Right ventricle myocardium inferior (tissue), 1 donor: ENCODE data around the gene ISLR2. TPM values are rescaled to one million over a fixed set of nuclear protein-coding genes. Genes with fewer than 3 reads are reported as not detected.
A peak's percentile ranks its signal among the peaks of the same experiment; 100 is the strongest.
"Not testable (repeated sequence)": the region's sequence is repeated elsewhere in the genome, so short reads cannot be mapped to it uniquely, and the experiment has no call there.

Experiments used
- ATAC-seq: fragments of 200-7000 bp; cut with Tn5 transposase; one replicate; pipeline ENCODE4 v1.9.1; 2020; ENCODE audit warnings: mild to moderate bottlenecking, moderate library complexity
- DNase-seq: peaks from one replicate; pipeline ENCODE4 v3.0.0; 2021; ENCODE audit errors: missing footprints
- intact Hi-C: fragments of 100-400 bp; cut with DNase I; formaldehyde crosslinking; loops from one replicate; pipeline ENCODE4 v1.11.0; 2022
- total RNA-seq: library from RNA; stranded (reverse); fragmentation: NEBNext Ultra II Directional; extraction: Animal tissue kit (Norgen Biotek cat#: 25700); gene quantifications from one replicate; pipeline ENCODE4 v1.2.1, GENCODE V29; 2021
- donor health status: DM: no; HTN: yes; CAD: no; lungs with severe emphysema.

ISLR2 gene
- total RNA-seq, 1 donor from 2014 or later = 1.3 TPM

GRCh38 chr15:74144153-74144775 is 13.9 kb downstream of the ISLR2 start:
- ATAC-seq = peak; percentile 16
- DNase-seq = no peak
- intact Hi-C loops = no loop called here

DNA sequence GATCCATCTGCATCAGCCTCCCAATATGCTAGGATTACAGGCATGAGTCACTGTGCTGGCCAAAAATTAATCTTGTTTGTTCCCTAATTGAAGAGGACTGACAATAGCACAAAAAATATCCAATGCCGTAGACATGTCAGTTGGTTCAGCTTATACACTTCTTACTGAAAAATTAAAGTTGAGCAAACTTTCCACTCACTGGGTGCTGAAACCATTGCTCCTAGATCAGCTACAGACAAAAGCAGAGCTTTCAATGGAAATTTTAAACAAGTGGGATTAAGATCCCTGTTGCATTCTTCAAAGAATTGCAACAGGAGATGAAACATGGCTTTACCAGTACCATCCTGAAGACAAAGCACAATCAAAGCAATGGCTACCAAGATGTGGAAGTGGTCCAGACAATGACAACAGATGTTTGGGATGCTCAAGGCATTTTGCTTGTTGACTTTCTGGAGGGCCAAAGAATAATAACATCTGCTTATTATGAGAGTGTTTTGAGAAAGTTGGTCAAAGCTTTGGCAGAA is 16.0 kb downstream of the ISLR2 start:
- ATAC-seq (no peak), DNase-seq (no peak)
- intact Hi-C loops = no loop called here

DNA sequence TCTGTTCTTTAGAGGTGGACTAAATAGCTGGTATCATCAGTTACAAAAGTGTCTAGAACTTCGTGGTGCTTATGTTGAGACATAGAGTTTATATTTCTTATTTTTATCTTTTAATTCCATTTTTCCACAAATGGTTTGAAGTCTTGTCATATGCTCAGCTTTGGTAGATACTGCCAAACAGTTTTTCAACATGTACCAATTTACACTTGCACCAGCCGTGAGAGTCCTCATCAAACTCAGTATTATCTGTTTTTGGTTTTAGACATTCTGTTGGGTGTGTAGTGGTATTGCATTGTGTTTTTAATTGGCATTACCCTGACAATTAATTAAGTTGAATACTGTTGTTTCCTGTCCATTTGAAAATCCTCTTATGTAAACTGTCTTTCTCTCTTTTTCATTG is 16.7 kb downstream of the ISLR2 start:
- ATAC-seq (no peak), DNase-seq (no peak)
- intact Hi-C loops = no loop called here

DNA sequence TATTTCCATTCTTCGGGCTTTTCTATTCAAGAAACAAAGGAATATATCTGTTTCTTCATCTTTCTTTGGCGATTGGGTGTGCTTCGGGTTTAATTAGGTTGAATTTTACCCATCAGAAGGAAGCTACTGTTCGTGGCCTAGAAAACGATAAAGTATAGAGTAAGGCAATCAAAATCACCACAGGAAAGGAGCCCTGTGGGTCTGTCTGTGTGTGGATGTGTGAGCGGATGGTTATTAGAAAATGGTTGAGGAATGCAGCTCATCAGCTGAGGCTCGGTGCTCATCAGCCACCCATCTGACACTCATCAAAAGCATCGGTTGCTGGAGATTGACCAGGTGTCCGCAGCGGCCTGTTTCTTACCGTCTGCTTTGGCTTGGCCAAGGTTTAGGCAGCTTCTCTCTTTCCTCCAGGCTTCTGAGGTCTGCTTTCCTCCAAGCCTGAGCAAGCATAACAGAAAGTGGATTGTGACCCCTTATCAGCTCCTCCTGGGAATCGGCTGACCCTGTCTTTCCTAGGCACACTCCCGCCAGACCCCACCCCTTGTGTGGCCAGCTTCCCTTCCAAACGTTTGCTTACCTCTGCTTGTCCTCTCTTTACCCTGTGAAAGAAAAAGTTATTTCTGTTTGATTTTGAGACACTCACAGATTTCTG is 25.5 kb downstream of the ISLR2 start:
- DNase-seq (no peak), ATAC-seq (no peak)
- intact Hi-C loops = no loop called here

DNA sequence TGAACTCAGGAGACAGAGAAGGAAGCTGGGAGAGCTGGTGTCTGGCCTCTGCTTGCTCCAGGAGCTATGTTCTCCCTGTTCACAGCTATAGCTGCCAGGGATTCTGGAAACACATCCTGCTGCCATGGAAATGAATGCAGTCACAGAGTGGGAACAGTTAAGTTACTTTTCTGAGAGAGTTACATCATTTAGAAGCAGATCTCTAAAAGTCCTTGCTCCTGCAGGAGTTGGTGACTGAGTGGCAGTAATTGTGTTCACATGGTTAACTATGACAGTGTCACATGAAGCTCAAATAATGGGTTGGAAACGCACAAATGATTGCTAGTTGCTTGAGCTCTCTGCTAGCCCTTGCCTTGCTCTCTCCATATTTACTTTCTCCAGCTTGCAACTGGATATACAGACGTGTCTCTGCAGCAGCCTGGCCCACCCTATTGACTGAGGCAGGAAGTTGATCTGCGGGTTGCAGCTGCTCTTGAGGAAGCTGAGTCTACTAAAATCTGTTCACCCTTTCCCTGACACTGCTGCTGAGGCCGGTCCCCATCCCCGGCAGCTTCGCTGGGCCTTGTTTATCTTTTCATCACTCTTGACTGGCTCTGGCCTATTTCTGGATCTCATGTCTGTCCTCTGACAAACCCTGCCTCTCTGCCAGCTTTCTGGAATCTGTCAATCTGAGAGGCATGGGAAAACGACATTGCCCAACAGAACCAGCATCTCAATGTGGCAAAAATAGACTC is 26.5 kb downstream of the ISLR2 start:
- intact Hi-C loops = loop anchor here (1.0 kb wide), 1 partner anchor 94 kb away; no protein-coding TSS in a partner anchor
- ATAC-seq (peak; percentile 82), DNase-seq (no peak)

GRCh38 chr15:74157868-74158827 is 27.8 kb downstream of the ISLR2 start:
- ATAC-seq (no peak), DNase-seq (no peak)
- intact Hi-C loops = loop anchor here (1.0 kb wide), 1 partner anchor 93 kb away; no protein-coding TSS in a partner anchor

- intact Hi-C loops = no loop called here
- ATAC-seq = no peak
- DNase-seq = no peak
Measured at GRCh38 chr15:74158855-74159650, 28.7 kb downstream of the ISLR2 start.

- no peak for ATAC-seq
- DNase-seq = no peak
- intact Hi-C loops = no loop called here
Measured at GRCh38 chr15:74159773-74160172, 29.4 kb downstream of the ISLR2 start.

DNA sequence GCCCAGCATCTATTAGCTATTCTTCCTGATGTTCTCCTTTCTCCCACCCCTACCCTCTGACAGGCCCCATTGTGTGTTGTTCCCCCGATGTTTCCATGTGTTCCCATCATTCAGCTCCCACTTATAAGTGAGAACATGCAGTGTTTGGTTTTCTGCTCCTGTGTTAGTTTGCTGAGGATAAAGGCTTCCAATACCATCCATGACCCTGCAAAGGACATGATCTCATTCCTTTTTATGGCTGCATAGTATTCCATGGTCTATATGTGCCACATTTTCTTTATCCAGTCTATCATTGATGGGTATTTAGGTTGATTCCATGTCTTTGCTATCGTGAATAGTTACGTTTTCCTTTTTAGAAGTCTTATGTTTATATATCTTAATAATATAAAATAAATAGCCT is 30.0 kb downstream of the ISLR2 start:
- DNase-seq, ATAC-seq, intact Hi-C loops: not testable (repeated sequence)

DNA sequence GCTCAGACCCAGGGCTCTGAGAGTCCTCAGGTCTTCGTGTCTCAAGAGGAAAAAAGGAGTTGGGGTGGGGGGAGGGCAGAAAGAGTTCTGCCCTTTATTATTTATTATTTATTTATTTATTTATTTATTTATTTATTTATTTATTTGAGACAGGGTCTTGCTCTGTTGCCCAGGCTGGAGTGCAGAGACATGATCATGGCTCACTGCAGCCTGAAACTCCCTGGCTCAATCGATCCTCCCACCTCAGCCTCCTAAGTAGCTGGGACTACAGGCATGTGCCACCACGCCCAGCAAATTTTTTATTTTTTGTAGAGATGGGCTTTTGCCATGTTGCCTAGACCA is 31.8 kb downstream of the ISLR2 start:
- intact Hi-C loops, DNase-seq, ATAC-seq: not testable (repeated sequence)

DNA sequence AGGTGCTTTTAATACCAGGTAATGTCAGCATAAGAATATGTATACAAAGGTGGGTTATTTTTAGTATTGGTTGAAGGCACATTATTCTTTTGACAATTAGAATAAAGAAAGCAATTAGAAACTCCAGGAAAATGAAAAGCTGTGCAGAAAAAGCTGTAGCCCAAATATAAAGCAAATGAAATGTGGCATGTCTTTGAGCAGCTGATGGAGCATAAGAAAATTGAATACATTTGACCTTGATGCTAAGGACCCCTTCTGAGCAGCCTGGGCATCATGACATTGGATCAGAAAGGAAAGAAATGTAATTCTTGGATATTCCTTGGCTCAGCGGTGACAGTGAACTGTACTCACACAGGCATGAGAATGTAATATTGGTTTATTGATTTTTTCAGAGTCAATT is 35.1 kb downstream of the ISLR2 start:
- intact Hi-C loops = no loop called here
- no peak for ATAC-seq
- DNase-seq = no peak

GRCh38 chr15:74167891-74168331 is 37.5 kb downstream of the ISLR2 start:
- intact Hi-C loops = no loop called here
- DNase-seq (no peak), ATAC-seq (no peak)

DNA sequence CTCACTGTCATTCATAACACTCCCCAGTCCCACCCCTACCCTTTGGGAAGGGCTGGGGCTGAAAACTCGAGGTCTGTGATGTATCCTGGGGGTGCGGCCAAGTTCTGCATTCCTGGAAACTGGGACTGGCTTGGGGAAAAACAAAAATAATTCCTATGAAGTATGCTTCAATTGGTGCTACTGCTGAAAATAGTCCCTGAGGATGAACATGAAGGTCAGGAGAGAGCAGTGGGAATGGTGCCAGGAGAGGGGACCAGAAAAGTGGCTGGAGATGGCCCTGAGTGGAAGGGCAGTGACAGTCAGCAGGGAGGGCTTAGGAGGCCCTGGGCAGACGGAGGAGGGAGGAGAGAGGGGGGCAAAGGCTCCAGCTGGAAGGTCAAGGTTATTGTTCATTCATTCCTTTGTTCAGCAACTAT is 38.3 kb downstream of the ISLR2 start:
- intact Hi-C loops = no loop called here
- DNase-seq = no peak
- no peak for ATAC-seq

GRCh38 chr15:74170071-74170844 is 39.9 kb downstream of the ISLR2 start:
- DNase-seq (no peak), ATAC-seq (no peak)
- intact Hi-C loops = no loop called here

DNA sequence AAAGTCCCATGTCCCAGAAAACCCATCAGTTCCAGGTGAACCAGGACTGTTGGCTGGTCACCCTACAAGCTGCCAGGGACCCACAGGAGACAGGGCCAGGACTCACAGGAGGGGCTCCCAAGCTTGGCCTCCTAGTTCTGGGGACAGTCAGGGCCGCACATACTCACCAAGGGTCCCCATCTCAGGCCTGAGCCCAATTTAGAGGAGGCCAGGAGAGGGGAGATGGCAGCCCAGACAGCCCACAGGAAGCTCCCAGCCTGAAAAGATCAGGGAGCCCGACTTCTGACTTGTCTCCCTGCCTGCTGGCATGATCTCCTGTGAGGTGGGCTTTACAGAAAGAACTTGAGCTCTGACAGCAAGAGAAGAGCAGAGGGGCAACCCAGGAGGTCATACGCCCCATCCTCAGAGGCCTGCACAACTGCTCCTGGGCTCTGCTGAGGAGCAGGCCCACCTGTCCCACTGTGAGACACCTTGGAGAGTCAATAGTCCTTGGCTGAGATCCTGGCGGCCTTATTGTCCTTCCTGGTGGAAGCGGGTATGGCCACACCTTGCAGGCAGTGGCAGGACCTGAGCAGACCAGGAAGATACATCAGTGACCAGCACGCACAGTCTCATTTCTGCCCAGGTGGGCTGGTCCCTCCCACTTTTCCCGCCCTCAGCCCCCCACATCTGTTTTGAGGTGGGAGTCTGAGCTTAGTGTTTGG is 40.6 kb downstream of the ISLR2 start:
- intact Hi-C loops = no loop called here
- no peak for DNase-seq

GRCh38 chr15:74171965-74172541 is 41.7 kb downstream of the ISLR2 start:
- no peak for DNase-seq
- intact Hi-C loops = no loop called here
- no peak for ATAC-seq

More for the DNA sequence above, 40.6 kb downstream of the ISLR2 start:
- no peak for ATAC-seq
